ENCODE results near the gene SLC2A9.

- TF ChIP-seq TCF12 (IDR thresholded peaks at IDR 0.05; ENCODE audit: low read depth) = no peak
- TF ChIP-seq ZBTB7A (IDR thresholded peaks at IDR 0.05; ENCODE audit: low read depth) = no peak
- no peak for TF ChIP-seq EP300 (IDR thresholded peaks at IDR 0.05; ENCODE audit: borderline replicate concordance)
- no peak for TF ChIP-seq TEAD4 (IDR thresholded peaks at IDR 0.05)
- no peak for TF ChIP-seq FOXM1 (IDR thresholded peaks at IDR 0.05; ENCODE audit: borderline replicate concordance, low read depth)
- no peak for TF ChIP-seq REST (IDR thresholded peaks at IDR 0.05; ENCODE audit: low read depth)
- TF ChIP-seq RAD21 (IDR thresholded peaks at IDR 0.05; ENCODE audit: low read depth) = no peak
- no peak for TF ChIP-seq TAF1 (IDR thresholded peaks at IDR 0.05; ENCODE audit: low read depth)
These were observed 154.4 kb downstream of the SLC2A9 start for GRCh38 chr4:9866931-9867330.
